DMS153 (cell line): Measurements from ENCODE around the gene TRIM6.
"Not testable (repeated sequence)": the region's sequence is repeated elsewhere in the genome, so short reads cannot be mapped to it uniquely, and the experiment has no call there.

ENCODE experiments used
- DNase-seq: peaks from one replicate; lab custom pipeline; 2025; lab: John Stamatoyannopoulos, UW

The TRIM6 gene, protein sequence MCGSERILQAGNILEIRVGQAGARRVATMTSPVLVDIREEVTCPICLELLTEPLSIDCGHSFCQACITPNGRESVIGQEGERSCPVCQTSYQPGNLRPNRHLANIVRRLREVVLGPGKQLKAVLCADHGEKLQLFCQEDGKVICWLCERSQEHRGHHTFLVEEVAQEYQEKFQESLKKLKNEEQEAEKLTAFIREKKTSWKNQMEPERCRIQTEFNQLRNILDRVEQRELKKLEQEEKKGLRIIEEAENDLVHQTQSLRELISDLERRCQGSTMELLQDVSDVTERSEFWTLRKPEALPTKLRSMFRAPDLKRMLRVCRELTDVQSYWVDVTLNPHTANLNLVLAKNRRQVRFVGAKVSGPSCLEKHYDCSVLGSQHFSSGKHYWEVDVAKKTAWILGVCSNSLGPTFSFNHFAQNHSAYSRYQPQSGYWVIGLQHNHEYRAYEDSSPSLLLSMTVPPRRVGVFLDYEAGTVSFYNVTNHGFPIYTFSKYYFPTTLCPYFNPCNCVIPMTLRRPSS

DNA sequence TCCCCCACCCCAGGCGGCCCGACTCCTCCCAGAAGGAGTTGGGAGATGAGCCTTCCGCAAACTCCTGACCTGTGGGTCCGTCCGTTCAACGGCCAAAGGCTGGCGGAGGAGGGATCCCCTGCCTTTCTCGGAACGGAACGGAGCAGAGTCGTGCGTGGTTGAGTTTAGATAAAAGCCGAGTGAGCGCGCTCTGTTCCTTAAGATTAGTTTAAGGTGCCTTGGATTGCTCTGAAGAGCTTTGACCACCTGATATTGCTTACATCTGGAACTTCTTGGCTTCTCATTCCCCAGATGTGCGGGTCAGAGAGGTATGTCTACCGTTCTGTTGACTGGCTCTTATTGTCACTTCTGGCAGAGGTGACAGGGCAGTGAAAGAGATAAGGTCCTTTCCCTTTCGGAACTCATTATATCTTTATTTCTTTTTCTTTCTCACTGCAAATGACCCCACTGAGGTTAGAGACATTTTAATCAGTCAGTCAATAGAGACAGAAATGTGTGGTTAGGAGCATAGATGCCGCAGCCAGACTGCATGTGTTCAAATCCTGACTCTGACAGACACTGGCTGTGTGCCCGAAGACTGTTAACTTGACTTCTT is at the start of gene TRIM6:
TSS of gene TRIM6 (plus strand) at position 31 of the 595 bp plus-strand sequence. CDS start at position 292, 261 bp downstream.
- DNase-seq = no peak

DNA sequence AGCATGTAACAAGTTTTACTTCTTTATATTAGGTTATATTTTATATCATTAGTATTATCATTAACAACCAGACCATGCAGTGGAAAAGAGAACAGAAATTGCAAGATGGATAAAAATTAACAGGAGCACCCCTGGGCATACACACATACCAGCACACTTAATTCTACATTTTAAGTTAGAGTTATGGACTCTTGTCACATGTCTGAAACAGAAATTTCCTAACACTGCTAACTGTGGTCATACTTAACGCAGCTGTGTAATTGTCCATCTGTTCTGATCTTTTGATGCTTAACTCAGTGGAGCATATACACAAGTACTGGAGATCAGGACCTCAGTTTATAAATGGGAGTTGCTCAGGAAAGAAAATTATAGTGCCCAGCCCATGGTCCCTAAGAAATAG is 48.5 kb upstream of the TRIM6 start:
- DNase-seq = no peak

DNA sequence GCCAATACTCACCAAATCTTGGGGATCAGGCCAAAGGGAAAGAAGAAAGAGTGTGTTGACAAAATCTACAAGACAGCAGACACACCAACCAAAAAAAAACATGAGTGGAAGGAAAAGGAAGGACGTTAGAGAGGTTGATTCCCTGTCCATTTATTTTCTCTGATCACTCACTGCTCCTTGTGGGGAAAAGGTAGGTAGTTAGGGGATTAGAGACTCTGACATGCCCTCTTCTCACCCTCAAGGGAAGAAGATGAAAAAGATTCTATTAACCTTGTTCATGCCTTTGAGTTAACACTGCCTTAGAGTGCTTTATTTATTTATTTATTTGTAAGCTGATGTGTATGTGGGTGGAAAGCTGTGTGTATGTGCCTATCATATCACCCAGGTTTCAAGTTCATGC is 48.0 kb upstream of the TRIM6 start, which contains the start of gene OR52H1:
TSS of gene OR52H1 (minus strand) at position 101 of the 400 bp plus-strand sequence. CDS start 3,035 bp downstream, outside the sequence.
- no peak for DNase-seq

DNA sequence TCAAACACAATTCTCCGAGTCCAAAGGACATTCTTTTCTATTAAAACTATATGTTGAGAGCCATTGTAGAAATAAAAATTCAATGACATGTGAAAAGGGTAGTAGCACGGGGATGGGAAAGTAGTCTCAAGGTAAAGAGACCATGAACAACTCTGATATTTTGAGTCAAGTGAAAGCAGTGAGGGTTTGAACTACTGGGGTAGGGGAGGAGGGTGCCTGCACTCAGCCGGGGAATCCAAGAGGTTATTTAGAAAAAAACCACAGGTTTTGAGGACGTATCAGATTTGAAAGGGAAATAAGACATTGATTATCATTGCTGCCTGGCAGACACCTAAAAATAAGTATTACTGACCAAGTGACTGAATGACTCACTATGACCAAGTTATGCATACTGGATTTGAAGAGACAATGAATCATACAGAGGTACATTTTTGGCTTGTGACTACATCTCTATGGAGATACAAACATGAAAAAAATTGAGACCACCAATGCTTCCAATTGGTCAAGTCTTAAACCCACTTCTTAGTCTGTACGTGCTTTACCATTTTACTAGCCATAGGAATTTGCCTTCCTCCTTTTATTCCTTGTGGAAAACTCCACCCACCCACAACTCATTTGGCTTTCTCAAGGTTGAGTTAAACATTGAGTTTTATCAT is 45.9 kb upstream of the TRIM6 start:
- no peak for DNase-seq

DNA sequence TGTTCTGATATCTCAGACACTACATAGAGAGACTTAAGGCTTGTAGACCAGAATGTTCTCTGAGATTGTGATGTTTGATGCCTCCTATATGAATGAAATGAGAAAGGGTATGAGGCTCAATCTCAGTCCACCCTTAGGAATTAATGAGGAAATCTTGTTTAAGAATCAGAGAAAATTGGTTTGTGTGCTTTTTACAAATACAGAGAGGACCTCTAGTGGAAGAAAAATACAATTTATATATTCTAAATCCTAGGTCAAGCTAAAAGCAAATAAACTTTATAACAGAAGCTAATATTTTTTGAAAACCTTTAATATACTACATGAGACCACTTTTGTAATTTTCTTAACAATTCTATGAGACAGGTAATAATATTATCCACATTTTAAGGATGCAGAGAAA is 43.1 kb upstream of the TRIM6 start:
- no peak for DNase-seq

DNA sequence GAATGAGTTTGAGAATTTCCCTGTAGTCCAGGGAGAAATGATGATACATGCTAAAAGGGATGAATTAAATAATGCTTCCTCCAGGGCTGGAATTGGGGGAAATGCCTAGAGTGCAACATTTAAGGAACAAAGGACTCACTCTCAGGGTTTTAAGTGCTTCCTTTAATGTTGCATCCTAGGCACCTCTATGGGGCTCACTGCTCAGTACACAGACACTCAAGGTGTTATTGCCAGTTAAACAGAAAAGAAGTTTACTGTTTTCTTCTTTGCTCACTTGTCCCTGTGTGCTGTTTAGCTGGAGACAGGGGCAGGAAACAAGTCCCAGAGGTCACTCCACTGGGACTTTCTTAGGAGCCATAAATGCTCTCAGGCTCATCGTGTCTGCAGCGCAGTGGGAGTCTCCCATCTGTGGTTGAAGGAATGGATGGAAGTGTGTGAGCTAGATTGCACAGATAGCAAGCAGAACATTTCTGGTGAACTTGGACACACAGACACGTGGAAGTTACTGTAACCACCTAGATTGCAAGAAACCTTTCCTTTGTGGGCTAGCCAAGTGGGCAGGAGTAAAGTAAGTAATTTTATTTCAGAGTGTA is 39.7 kb upstream of the TRIM6 start:
- DNase-seq = no peak

DNA sequence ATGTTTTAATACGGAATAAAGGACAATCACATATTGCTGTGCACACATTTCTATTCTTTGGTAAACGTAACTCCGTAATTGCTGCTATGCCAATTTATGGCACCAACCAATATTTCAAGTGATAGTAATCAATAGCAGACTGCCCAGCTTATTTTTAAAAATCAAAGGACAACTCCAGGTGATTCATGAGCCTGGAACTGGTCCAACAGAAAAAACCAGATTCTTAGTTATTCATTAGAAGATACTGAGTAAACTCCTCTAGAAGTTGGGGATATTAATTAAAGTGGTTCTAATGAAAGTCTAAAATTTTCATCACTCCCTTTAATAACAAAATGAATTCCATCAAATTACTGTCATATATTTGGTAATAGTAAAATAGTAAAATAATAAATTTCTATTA is 38.7 kb upstream of the TRIM6 start:
- DNase-seq = no peak

DNA sequence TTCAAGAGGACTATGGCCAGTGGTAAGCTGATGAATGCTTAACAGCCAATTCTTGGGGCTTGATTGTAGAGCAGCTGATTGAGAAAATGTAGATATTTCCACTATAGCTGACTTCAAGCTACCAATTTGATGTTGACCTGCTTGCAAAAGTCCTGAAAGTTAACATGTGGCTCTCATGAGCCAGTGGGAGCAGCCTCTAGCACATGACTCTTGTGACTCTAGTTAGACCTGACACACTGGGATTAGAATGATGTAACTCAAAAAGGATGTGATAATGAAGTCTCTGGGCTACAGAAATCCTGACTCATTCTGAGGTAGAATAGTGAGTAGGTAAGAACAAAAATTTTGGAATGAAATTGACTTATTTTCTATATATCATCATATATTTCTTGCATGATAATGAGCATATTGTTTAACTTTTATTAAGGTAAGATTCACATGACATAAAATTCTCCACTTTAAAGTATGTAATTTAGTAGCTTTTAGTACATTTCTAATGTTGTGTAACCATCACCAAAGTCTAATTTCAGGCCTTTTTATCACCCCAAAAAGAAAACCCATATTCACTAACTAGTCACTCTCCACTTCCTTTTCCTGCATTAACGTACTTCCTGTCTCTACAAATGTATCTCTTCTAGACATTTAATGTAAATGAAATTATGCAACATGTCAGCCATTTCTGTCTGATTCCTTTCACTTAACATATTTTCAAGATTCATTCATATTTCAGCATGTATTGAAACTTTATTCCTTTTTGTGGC is 32.0 kb upstream of the TRIM6 start:
- DNase-seq = no peak

DNA sequence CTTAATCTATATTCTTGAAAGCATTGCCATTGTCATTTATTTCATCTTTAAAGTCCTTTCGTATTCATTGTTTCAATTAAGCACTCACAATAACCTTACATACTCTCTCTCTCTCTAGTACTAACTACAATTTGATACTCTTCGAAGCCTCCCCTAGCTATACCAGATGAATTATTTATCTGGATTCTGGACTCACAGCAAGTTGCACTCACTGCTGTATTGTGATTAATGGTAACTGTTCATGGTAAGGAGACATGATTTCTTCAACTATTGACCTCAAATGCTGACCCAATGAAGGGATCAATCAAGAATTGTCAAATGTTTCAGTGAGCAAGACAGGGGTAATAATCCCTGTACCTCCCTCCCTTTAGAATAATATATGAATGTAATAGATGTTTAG is 21.8 kb upstream of the TRIM6 start:
- no peak for DNase-seq

DNA sequence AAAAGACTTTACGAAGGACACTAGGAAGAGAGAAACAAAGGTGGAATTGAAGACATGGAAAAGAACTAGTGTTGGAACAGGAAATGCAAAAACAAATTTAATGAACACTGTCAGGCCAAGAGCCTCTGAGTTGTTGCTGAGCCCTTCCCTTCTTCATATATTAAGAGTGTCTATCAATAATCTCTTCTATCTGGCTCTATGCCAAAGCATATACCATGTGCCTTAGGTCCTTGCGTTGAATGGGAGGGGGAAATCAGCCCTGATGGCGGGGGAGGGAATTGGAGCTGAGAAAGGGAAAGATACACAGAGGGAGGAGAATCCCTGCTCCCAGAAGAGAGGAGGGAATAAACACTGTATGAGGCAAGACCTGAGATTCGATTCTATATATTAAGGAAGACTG is 21.3 kb upstream of the TRIM6 start:
- DNase-seq = no peak

DNA sequence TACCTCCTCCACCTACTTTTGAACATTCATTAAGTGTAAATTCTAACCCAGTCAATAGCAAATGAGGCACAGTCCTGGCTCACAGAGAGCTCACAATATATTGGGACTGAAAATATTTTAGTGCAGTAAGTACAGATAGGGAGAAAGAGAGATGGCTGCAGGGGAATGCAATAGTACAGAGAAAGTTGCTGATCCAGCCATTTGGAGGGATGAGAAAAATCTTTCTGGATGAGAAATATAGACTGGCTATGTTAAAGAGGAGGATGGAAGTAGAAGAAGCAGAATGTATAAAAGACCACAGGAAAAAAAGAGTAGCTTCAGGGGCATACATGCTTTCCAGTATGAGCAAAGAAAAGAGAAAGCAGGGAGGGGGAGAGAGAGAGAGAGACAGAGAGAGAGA is 19.3 kb upstream of the TRIM6 start:
- DNase-seq = no peak

DNA sequence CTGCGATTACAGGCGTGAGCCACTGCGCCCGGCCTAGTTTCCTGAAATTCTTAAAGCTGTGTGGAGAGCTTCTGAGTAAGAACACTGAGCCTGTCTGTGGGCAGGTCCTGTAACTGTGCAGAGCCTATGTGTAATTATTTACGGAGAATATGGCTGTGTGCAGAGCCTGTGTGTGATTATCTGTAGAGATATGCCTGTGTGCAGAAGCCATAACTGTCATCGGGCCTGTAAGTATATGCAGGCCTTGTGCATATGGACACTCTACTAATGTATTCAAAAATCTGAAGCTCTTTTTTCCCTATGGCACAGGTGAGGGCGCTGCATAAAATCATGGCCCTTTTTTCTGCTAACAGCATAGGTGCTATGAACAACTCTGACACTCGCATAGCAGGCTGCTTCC is 15.9 kb upstream of the TRIM6 start, which contains the start of gene OR52B6:
TSS of gene OR52B6 (plus strand) at position 301 of the 400 bp plus-strand sequence. CDS start at position 301, 0 bp downstream.
- DNase-seq = no peak

DNA sequence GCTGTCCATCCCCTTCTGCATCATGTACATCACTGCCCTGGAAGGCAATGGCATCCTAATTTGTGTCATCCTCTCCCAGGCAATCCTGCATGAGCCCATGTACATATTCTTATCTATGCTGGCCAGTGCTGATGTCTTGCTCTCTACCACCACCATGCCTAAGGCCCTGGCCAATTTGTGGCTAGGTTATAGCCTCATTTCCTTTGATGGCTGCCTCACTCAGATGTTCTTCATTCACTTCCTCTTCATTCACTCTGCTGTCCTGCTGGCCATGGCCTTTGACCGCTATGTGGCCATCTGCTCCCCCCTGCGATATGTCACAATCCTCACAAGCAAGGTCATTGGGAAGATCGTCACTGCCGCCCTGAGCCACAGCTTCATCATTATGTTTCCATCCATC is 15.4 kb upstream of the TRIM6 start:
- DNase-seq = no peak

DNA sequence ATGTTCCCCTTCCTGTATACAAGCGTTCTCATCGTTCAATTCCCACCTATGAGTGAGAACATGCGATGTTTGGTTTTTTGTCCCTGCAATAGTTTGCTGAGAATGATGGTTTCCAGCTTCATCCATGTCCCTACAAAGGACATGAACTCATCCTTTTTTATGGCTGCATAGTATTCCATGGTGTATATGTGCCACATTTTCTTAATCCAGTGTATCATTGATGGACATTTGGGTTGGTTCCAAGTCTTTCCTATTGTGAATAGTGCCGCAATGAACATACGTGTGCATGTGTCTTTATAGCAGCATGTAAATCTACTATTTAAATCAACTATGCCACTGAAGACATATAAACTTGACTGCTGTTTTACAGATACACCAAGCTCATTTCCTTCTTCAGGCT is 12.0 kb upstream of the TRIM6 start:
- DNase-seq = not testable (repeated sequence)

DNA sequence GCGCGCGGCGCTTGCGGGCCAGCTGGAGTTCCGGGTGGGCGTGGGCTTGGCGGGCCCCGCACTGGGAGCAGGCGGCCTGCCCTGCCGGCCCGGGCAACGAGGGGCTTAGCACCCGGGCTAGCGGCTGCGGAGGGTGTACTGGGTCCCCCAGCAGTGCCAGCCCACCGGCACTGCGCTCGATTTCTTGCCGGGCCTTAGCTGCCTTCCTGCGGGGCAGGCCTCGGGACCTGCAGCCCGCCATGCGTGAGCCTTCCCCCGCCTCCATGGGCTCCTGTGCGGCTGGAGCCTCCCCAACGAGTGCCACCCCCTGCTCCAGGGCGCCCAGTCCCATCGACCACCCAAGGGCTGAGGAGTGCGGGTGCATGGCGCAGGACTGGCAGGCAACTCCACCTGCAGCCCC is 6.5 kb upstream of the TRIM6 start:
- DNase-seq = not testable (repeated sequence)

DNA sequence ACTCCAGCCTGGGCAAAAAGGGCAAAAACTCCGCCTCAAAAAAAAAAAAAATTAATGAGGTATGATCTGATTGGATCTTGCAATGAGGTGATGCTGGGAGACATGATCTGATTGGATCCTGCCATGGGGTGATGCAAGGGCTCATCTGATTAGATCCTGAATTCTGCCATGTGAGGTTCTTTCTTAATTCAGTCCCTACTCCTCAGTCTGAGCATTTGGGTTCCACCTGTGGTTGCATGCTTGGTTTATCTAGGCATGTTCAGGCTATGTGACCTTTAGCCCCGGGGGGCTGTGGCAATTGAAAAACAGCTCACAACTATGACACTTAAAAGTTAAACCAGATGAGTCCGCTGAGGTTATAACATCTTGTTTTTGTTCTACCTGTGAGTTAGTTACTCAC is 4.8 kb upstream of the TRIM6 start:
- no peak for DNase-seq

DNA sequence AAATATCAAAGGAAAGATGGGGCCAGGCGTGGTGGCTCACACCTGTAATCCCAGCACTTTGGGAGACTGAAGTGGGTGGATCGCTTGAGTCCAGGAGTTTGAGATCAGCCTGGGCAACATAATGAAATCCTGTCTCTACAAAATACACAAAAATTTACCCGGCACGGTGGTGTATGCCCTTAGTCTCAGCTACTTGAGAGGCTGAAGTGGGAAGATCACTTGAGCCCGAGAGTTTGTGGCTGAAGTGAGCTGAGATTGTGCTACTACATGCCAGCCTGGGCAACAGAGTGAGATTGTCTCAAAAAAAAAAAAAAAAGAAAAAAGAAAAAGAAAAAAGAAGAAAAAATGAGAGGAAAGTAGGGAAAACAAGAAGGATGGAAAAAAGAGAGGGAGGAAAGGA is 3.8 kb upstream of the TRIM6 start:
- DNase-seq = no peak

DNA sequence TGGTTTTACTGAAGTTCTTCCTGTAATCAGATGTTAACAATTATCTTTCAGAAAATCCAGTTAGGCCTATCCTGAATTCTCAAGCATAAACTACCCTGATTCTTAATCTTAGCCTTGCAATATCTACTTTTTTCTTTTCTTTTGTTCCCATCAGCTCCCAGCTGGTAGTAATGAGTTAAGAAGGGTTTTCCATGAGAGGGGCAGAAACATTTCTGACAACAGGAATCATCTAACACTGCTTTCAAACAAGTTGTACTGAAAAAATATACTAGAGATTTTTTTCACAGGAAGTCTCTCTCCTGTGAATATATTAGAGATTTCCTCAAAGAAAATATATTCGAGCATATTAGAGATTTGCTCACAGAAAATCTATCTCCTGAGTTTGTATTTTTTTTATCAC is 3.3 kb upstream of the TRIM6 start:
- no peak for DNase-seq

DNA sequence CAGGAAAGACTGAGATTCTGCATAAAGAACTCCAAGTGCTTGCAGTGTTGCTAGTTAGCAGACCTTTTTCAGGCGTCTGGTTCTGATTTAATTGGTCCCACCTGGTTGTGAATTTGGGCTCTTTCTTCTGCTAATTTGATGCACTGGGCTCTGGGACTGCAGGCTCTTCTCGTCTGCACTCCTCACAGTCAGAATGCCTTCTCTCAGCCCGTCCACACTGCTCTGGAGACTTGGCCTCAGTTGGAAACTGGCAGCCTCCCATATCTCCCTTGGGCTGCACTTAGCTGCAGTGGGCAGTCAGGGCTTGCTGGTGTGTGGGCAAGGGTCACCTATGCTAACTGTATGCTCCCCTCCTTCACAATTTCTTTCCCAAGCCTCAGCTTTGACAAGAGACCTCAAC is 1.5 kb downstream of the TRIM6 start:
- DNase-seq = no peak

DNA sequence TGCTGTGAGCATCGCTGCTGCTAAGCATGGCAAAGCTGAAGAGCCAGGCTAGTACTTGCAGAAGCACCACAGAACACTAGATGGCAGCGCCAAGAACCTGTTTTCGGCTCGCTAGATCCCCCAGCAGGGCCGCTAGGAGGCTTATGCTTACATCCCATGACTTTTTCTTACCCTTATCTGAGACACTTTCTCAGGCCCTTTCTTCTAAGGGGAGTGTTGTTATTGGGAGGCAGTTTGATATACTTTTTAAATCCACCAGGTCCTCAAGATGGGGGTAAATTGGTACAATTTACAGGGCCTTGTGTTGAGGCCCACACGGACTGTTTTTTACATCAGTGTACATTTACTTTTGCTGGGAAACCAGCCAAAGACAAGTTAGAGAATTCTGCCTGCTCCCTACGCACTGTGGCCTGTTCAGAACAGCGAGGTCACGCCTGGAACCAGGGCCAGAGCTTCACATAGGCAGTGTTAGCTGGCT is 4.0 kb downstream of the TRIM6 start:
- peak; percentile 3 for DNase-seq

DNA sequence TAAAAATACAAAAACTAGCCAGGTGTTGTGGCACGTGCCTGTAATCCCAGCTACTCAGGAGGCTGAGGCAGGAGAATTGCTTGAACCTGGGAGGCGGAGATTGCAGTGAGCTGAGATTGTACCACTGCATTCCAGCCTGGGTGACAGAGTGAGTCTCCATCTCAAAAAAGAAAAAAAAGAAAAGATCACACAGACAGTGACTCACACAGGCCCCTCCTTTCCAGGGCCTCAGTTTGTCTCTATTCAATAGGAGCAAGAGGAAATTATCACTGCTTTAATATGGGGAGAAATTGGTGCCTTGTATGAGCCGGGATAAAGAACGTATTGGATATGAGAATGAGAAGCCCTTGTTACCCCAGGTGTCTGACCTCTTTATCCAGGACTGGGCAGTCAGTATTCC is 6.4 kb downstream of the TRIM6 start:
- not testable (repeated sequence) for DNase-seq
